HFFc6 (cell line): Measurements from ENCODE around the gene EAF2. TPM values are rescaled to one million over a fixed set of nuclear protein-coding genes. Genes with fewer than 3 reads are reported as not detected.

Experiments
- DNase-seq: peaks from one replicate; pipeline ENCODE4 v3.0.0-alpha.2; 2018
- H3K27ac Mint-ChIP-seq: 2 replicates; pipeline ENCODE4 v1.8.0; 2020; ENCODE audit warnings: mild to moderate bottlenecking, mixed read lengths
- H3K27me3 Mint-ChIP-seq: 2 replicates; pipeline ENCODE4 v1.8.0; 2021; ENCODE audit warnings: mild to moderate bottlenecking, moderate library complexity, mixed read lengths; ENCODE audit not compliant: insufficient read depth
- H3K36me3 Mint-ChIP-seq: 2 replicates; pipeline ENCODE4 v1.8.0; 2021; ENCODE audit warnings: low read depth, mixed read lengths
- H3K4me1 Mint-ChIP-seq: 2 replicates; pipeline ENCODE4 v1.8.0; 2020; ENCODE audit warnings: low read depth, mixed read lengths
- H3K4me3 Mint-ChIP-seq: 2 replicates; pipeline ENCODE4 v1.8.0; 2020; ENCODE audit warnings: mild to moderate bottlenecking, moderate library complexity, mixed read lengths
- H3K9me3 Mint-ChIP-seq: 2 replicates; pipeline ENCODE4 v1.8.0; 2020; ENCODE audit warnings: mild to moderate bottlenecking, mixed read lengths
- total RNA-seq, 6 experiments: library from RNA; stranded (reverse); fragmentation: NEBNext Ultra II Directional; extraction: Animal tissue kit (Norgen Biotek cat#: 25700); gene quantifications; 2 replicates in 1 of 6; 3 replicates in 5 of 6; pipeline ENCODE4 v1.2.3, GENCODE V29; 2021
- TF ChIP-seq, protein P1 (sequence below): fragments of 200-600 bp; sonication (generic); IDR thresholded peaks from 2 replicates; pipeline ENCODE4 v1.5.0; 2021; ENCODE audit warnings: antibody characterized with exemption, mild to moderate bottlenecking

EAF2 gene
- total RNA-seq, 6 experiments from 2014 or later: 1.4 to 1.8 (median 1.7) TPM

DNA sequence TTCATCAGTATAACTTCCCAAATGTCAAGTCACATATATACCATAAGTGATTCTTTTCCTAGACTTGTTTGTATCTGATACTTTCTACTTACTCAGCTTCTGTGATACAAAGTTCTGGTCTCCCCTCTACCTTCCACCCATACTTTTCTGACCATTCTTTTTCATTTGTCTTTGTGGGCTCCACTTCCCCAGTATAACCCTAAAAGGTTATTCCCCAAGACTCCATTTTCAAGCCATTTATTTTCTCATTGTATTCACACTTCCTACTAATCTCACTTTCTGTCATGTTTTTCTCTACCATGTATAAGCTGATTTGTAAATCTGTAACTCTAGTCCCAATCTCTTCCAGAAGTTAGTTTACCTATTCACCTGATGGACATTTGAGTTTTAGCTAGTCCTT lies 34.1 kb upstream of the EAF2 start:
- no peak for DNase-seq
- Mint-ChIP-seq H3K27me3 (no peaks in the 10 kb centered on the region), H3K4me1 (no peaks in the 10 kb centered on the region), H3K27ac (no peak overlapping the region), H3K9me3 (no peaks in the 10 kb centered on the region), H3K36me3 (peaks cover 7% of the 10 kb centered on the region), H3K4me3 (no peak overlapping the region)
- TF ChIP-seq, protein P1, sequence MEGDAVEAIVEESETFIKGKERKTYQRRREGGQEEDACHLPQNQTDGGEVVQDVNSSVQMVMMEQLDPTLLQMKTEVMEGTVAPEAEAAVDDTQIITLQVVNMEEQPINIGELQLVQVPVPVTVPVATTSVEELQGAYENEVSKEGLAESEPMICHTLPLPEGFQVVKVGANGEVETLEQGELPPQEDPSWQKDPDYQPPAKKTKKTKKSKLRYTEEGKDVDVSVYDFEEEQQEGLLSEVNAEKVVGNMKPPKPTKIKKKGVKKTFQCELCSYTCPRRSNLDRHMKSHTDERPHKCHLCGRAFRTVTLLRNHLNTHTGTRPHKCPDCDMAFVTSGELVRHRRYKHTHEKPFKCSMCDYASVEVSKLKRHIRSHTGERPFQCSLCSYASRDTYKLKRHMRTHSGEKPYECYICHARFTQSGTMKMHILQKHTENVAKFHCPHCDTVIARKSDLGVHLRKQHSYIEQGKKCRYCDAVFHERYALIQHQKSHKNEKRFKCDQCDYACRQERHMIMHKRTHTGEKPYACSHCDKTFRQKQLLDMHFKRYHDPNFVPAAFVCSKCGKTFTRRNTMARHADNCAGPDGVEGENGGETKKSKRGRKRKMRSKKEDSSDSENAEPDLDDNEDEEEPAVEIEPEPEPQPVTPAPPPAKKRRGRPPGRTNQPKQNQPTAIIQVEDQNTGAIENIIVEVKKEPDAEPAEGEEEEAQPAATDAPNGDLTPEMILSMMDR: no peak

DNA sequence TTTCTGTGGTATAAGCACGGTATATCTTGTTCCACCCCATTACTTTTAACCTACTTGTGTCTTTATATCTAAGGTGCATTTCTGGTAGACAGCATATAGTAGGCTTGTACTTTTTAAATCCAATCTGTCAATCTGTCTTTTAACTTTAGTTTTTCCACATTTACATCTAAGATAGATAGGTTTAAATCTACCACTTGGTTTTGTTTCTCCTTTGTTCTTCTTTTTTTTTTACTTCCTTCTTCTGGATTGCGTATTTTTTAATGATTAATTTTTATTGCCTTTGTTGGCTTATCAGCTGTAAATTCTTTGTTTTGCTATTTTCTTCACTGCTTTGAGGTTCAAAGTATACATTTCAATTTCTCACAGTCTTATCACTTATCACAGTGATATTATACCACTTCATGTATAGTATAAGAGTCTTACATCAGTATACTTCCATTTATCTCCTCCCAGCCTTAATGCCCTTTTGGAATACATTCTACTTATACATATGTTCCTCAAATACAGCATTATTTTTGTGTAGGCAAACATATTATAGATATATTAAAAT lies 31.2 kb upstream of the EAF2 start:
- Mint-ChIP-seq H3K4me3 (no peak overlapping the region), H3K4me1 (no peaks in the 10 kb centered on the region), H3K27ac (no peak overlapping the region), H3K27me3 (no peaks in the 10 kb centered on the region), H3K36me3 (peaks cover 7% of the 10 kb centered on the region), H3K9me3 (no peaks in the 10 kb centered on the region)
- no peak for DNase-seq
- TF ChIP-seq, protein P1: no peak

DNA sequence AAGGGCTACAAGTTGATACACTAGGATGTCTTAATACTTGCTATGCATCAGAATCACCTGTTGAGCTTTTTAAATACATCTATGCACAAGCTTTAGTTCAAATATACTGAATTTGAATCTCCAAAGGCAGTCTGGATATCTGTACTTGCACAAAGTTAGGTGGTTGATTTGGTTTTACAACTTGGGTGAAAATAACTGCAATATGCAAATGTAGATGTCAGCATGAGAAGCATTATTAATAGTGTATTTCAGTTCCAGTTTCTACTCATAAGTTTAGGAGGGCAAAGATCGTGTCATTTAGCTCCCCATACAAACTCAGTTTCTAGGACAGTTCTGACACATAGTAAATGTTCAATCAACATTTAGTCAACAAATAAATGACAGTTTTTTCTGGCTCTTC lies 25.8 kb upstream of the EAF2 start:
- Mint-ChIP-seq H3K9me3 (no peaks in the 10 kb centered on the region), H3K4me1 (no peaks in the 10 kb centered on the region), H3K4me3 (no peak overlapping the region), H3K27me3 (no peaks in the 10 kb centered on the region), H3K27ac (no peak overlapping the region), H3K36me3 (peaks cover 11% of the 10 kb centered on the region)
- no peak for DNase-seq
- TF ChIP-seq, protein P1: no peak

DNA sequence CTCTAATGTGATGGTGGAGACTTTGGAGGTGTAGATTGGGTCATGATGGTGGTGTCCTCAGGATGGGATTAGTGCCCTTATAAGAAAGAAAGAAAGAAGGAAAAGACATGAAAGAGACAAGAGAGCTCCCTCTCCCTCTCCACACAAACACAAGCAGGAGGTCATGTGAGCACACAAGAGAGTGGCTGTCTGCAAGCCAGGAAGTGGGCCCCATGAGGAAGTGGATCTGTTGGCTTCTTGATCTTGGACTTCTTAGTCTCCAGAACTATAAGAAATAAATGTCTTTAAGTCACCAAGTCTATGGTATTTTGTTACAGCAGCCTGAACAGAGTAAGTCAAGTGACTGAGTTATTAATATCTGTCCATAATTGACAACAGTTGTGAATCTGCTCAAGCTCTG lies 17.3 kb upstream of the EAF2 start:
- Mint-ChIP-seq H3K27ac (no peak overlapping the region), H3K9me3 (peaks cover 13% of the 10 kb centered on the region), H3K36me3 (peaks cover 67% of the 10 kb centered on the region), H3K4me3 (no peak overlapping the region), H3K4me1 (peaks cover 6% of the 10 kb centered on the region; the same call in 1 of the 2 replicates), H3K27me3 (no peaks in the 10 kb centered on the region)
- TF ChIP-seq, protein P1: no peak
- DNase-seq: no peak

DNA sequence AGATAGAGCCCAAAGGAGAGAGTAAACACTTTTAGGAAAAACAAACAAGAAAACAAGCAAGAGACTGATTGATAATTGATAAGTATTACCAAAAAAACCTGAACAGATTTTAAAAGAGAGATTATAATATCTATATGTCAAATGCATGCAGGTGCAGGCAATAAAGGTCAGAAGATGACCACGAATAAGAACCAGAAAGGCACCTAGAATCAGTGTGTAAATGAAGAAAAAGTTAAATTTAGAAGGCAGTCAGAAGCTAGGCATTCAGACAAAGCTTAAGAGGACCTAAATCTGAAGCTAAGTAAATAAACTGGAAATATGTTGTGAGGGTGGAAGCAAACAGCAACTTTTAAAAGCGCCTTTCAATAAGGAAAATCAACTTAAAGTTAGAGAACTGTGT lies 16.4 kb upstream of the EAF2 start:
- H3K27ac Mint-ChIP-seq: no peak overlapping the region
- H3K36me3 Mint-ChIP-seq: peaks cover 76% of the 10 kb centered on the region
- peaks cover 21% of the 10 kb centered on the region for H3K9me3 Mint-ChIP-seq
- H3K4me3 Mint-ChIP-seq: no peak overlapping the region
- no peak for DNase-seq
- no peaks in the 10 kb centered on the region for H3K27me3 Mint-ChIP-seq
- TF ChIP-seq, protein P1: no peak
- H3K4me1 Mint-ChIP-seq: peaks cover 6% of the 10 kb centered on the region; the same call in 1 of the 2 replicates

DNA sequence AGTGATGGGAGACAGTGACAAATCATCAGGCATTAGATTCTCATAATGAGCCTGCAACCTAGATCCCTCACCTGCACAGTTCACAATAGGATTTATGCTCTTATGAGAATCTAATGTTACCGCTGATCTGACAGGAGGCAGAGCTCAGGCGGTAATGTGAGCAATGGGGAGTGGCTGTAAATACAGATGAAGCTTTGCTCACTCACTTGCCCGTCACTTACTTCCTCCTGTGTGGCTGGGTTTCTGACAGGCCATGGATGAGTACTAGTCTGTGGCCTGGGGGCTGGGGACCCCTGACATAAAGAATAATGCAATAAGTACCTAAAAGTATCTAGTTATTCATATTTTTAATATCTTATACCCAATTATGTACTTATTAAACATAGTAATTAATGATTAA lies 15.8 kb upstream of the EAF2 start:
- H3K4me1 Mint-ChIP-seq: peaks cover 6% of the 10 kb centered on the region; the same call in 1 of the 2 replicates
- TF ChIP-seq, protein P1: no peak
- DNase-seq: no peak
- no peak overlapping the region for H3K4me3 Mint-ChIP-seq
- H3K36me3 Mint-ChIP-seq: peaks cover 79% of the 10 kb centered on the region
- no peaks in the 10 kb centered on the region for H3K27me3 Mint-ChIP-seq
- H3K27ac Mint-ChIP-seq: no peak overlapping the region
- peaks cover 26% of the 10 kb centered on the region for H3K9me3 Mint-ChIP-seq
